ENCODE data around the gene PAX7. TPM values are rescaled to one million over a fixed set of nuclear protein-coding genes. Genes with fewer than 3 reads are reported as not detected.
"Not testable (repeated sequence)": the region's sequence is repeated elsewhere in the genome, so short reads cannot be mapped to it uniquely, and the experiment has no call there.

The PAX7 gene
- total RNA-seq, 4 donors from 2014 or later: not detected

DNA sequence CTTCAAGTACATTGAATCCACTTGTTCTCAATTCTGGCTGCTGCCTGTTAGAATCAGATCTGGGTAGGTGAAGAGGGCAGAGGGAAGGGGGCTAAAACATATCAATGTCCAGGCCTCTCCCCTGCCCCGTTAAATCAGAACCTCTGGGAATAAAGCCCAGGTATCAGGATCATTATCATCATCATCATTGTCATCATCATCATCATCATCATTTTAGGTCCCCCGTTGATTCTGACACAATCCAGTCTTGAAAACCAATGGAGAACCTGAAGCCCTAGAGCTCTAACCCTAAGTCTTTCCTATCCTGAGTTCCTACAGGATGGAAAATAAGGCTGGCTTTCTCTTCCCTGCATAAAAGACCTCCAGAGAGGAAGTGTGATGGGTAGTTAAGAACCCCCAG, 135.7 kb downstream of the PAX7 start:
- TF ChIP-seq POLR2A (IDR thresholded peaks at IDR 0.05): no peak
- TF ChIP-seq, protein P1, sequence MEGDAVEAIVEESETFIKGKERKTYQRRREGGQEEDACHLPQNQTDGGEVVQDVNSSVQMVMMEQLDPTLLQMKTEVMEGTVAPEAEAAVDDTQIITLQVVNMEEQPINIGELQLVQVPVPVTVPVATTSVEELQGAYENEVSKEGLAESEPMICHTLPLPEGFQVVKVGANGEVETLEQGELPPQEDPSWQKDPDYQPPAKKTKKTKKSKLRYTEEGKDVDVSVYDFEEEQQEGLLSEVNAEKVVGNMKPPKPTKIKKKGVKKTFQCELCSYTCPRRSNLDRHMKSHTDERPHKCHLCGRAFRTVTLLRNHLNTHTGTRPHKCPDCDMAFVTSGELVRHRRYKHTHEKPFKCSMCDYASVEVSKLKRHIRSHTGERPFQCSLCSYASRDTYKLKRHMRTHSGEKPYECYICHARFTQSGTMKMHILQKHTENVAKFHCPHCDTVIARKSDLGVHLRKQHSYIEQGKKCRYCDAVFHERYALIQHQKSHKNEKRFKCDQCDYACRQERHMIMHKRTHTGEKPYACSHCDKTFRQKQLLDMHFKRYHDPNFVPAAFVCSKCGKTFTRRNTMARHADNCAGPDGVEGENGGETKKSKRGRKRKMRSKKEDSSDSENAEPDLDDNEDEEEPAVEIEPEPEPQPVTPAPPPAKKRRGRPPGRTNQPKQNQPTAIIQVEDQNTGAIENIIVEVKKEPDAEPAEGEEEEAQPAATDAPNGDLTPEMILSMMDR (IDR thresholded peaks at IDR 0.05): no peak

DNA sequence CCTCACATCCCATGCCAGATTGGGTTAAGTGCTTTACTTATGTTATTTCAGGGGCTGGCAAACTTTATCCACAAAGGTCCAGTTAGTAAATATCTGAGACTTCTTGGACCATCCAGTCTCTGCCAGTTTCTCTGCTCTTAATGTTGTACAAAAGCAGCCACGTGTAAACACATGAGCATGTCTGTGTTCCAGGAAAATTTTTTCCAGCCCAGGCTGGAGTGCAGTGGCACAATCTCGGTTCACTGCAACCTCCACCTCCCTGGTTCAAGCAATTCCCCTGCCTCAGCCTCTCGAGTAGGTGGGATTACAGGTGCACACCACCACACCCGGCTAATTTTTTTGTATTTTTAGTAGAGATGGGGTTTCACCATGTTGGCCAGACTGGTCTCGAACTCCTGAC, 136.9 kb downstream of the PAX7 start:
- H3K36me3 ChIP-seq; intact Hi-C loops (cut with DNase I; ENCODE audit: low total_unique reads); H3K27ac ChIP-seq; H3K4me1 ChIP-seq; H3K27me3 ChIP-seq; H3K9me3 ChIP-seq; DNase-seq; H3K4me3 ChIP-seq: not testable (repeated sequence)

More for the DNA sequence above, 135.7 kb downstream of the PAX7 start:
- no peak overlapping the region for H3K27ac ChIP-seq
- peaks cover 0 to 7% of the 10 kb centered on the region in 2 donors for H3K27me3 ChIP-seq
- H3K4me3 ChIP-seq: no peak overlapping the region
- no peak for DNase-seq
- H3K9me3 ChIP-seq: no peaks in the 10 kb centered on the region
- no peaks in the 10 kb centered on the region for H3K36me3 ChIP-seq
- intact Hi-C loops (cut with DNase I; ENCODE audit: low total_unique reads): no loop called here
- H3K4me1 ChIP-seq: no peaks in the 10 kb centered on the region

DNA sequence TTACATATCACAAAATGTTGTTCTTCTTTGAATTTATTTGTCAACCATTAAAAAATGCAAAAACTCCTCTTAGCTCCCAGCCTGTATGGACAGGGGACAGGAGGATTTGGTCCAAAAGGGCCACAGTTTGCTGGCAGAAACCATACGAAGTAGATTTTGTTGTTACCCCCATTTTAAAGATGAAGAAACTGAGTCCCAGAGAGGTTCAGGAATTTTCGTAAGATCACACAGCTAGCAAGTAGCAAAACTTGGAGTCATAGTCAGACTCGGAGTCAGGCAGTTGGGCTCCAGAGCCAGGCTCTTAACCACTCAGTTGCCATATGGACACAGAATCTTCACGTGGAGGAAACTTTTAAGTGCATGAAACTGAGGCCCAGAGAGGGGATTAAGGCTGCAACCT, 137.4 kb downstream of the PAX7 start:
- Histone ChIP-seq H3K4me3 (no peak overlapping the region), H3K36me3 (no peaks in the 10 kb centered on the region), H3K27me3 (peaks cover 0 to 7% of the 10 kb centered on the region in 2 donors), H3K4me1 (no peaks in the 10 kb centered on the region), H3K27ac (no peak overlapping the region), H3K9me3 (no peaks in the 10 kb centered on the region)
- DNase-seq: no peak
- intact Hi-C loops (cut with DNase I; ENCODE audit: low total_unique reads): no loop called here
- TF ChIP-seq, protein P1 (IDR thresholded peaks at IDR 0.05): no peak
- no peak for TF ChIP-seq POLR2A (IDR thresholded peaks at IDR 0.05)

DNA sequence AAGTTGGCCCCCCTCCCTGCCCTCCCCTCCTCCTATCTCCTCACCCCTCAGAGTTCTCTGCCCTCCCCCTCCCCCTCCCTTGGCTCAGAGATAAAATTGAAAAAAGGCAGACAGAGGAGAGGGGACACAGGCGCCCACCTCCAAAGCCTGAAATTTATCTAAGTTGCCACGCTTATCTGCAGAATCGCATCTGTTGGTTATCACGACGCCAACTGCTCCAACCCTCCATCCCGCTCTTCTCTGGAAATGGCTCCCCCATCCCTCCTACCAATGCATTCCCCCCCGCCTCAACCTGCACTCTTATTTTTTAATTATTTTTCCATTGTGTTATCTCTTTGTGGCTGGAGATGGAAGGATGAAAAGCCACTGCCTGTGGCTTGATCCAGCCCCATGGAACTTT, 138.5 kb downstream of the PAX7 start:
- no peak overlapping the region for H3K27ac ChIP-seq
- TF ChIP-seq, protein P1 (IDR thresholded peaks at IDR 0.05): no peak
- no peak for TF ChIP-seq POLR2A (IDR thresholded peaks at IDR 0.05)
- no peaks in the 10 kb centered on the region for H3K9me3 ChIP-seq
- H3K4me3 ChIP-seq: no peak overlapping the region
- intact Hi-C loops (cut with DNase I; ENCODE audit: low total_unique reads): no loop called here
- H3K4me1 ChIP-seq: no peaks in the 10 kb centered on the region
- peaks cover 0 to 7% of the 10 kb centered on the region in 2 donors for H3K27me3 ChIP-seq
- no peaks in the 10 kb centered on the region for H3K36me3 ChIP-seq
- DNase-seq: no peak

DNA sequence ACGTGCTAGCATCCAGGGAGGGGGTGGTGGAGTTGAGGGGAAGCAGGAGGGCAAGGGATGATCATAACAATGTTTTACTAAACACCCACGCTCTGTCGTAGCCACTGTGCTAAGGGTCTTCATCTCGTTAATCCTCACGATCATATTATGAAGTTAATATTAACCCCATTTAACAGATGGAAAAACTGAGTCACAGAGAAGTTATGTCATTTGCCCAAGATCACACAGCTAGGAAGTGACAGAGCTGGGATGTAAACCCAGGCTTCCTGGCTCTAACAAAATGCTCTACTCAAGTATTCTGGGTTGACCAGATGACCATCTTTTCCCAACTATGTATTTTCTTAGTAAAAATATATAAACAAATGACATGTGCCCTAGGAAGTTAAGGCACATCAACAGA, 140.2 kb downstream of the PAX7 start:
- peaks cover 0 to 11% of the 10 kb centered on the region in 2 donors for H3K27me3 ChIP-seq
- no peaks in the 10 kb centered on the region for H3K36me3 ChIP-seq
- TF ChIP-seq, protein P1 (IDR thresholded peaks at IDR 0.05): no peak
- no peak for TF ChIP-seq POLR2A (IDR thresholded peaks at IDR 0.05)
- H3K9me3 ChIP-seq: no peaks in the 10 kb centered on the region
- intact Hi-C loops (cut with DNase I; ENCODE audit: low total_unique reads): no loop called here
- no peak overlapping the region for H3K27ac ChIP-seq
- no peak for DNase-seq
- no peaks in the 10 kb centered on the region for H3K4me1 ChIP-seq
- H3K4me3 ChIP-seq: no peak overlapping the region

DNA sequence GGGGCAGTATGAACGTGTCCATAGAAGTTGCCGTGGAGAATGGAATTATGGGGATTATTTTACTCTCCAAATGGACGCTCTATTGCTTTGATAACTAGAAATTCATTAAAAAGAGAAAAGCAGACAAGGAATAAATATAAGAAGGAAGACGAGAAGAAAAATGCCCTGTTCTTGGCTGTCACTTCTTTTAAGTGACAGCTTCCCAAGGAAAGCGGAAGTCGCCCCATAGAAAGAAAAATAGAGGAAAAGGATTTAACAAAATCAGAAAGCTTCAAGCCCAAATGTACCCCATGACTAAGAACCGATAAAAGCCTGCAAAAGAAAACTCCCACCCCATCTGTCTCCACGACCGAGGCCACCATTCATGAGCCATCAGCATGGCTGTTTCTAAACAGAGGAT, 143.1 kb downstream of the PAX7 start:
- intact Hi-C loops (cut with DNase I; ENCODE audit: low total_unique reads): no loop called here
- TF ChIP-seq POLR2A (IDR thresholded peaks at IDR 0.05): no peak
- H3K27me3 ChIP-seq: peaks cover 0 to 4% of the 10 kb centered on the region in 2 donors
- no peaks in the 10 kb centered on the region for H3K9me3 ChIP-seq
- no peak overlapping the region for H3K4me3 ChIP-seq
- H3K4me1 ChIP-seq: no peaks in the 10 kb centered on the region
- H3K27ac ChIP-seq: no peak overlapping the region
- DNase-seq: no peak
- no peaks in the 10 kb centered on the region for H3K36me3 ChIP-seq

Data from uterus (tissue), 4 donors.